HEK293T (cell line): ENCODE measurements around the gene PDZD8.

Source experiments
- CTCF ChIA-PET: fragments of 350-600 bp; formaldehyde crosslinking; extraction: SDS; loops from one replicate; lab custom pipeline; 2021; ENCODE audit warnings: antibody characterized with exemption, inconsistent platforms; lab: Yijun Ruan, JAX
- POLR2A ChIA-PET: fragments of 350-600 bp; formaldehyde crosslinking; extraction: SDS; loops from one replicate; lab custom pipeline; 2020; ENCODE audit warnings: antibody characterized with exemption, inconsistent platforms; lab: Yijun Ruan, JAX
- DNase-seq: peaks from one replicate; pipeline ENCODE4 v3.0.0; 2012; ENCODE audit warnings: mixed read lengths; ENCODE audit errors: extremely low spot score
- ARNT ChIP-seq: fragments of 450-650 bp; IDR thresholded peaks from 2 replicates; pipeline ENCODE4 v1.6.1; 2017; ENCODE audit warnings: mild to moderate bottlenecking
- BHLHE40 ChIP-seq: fragments of 450-650 bp; IDR thresholded peaks from 2 replicates; pipeline ENCODE4 v1.6.1; 2016; ENCODE audit warnings: mild to moderate bottlenecking, moderate library complexity, borderline replicate concordance
- CTBP1 ChIP-seq: fragments of 450-650 bp; IDR thresholded peaks from 2 replicates; pipeline ENCODE4 v1.6.1; 2016; ENCODE audit warnings: borderline replicate concordance
- ELF4 ChIP-seq: fragments of 450-650 bp; IDR thresholded peaks from 2 replicates; pipeline ENCODE4 v1.6.1; 2017; ENCODE audit warnings: antibody characterized with exemption
- FOXA1 ChIP-seq: fragments of 450-650 bp; IDR thresholded peaks from 2 replicates; pipeline ENCODE4 v1.6.1; 2016; ENCODE audit warnings: mild to moderate bottlenecking
- FOXK2 ChIP-seq: fragments of 450-650 bp; IDR thresholded peaks from 2 replicates; pipeline ENCODE4 v1.6.1; 2016; ENCODE audit warnings: mild to moderate bottlenecking
- FOXM1 ChIP-seq: fragments of 450-650 bp; IDR thresholded peaks from 2 replicates; pipeline ENCODE4 v1.6.1; 2017; ENCODE audit warnings: mild to moderate bottlenecking, borderline replicate concordance
- HDGF ChIP-seq: fragments of 450-650 bp; IDR thresholded peaks from 2 replicates; pipeline ENCODE4 v1.6.1; 2017; ENCODE audit warnings: antibody characterized with exemption, borderline replicate concordance
- L3MBTL2 ChIP-seq: fragments of 450-650 bp; conservative IDR thresholded peaks from 2 replicates; pipeline ENCODE4 v1.6.1; 2016; ENCODE audit warnings: mild to moderate bottlenecking
- LEF1 ChIP-seq: fragments of 450-650 bp; IDR thresholded peaks from 2 replicates; pipeline ENCODE4 v1.6.1; 2017; ENCODE audit warnings: mild to moderate bottlenecking, borderline replicate concordance
- NFRKB ChIP-seq: fragments of 450-650 bp; IDR thresholded peaks from 2 replicates; pipeline ENCODE4 v1.6.1; 2016; ENCODE audit warnings: mild to moderate bottlenecking, moderate library complexity
- SP1 ChIP-seq: fragments of 450-650 bp; IDR thresholded peaks from 2 replicates; pipeline ENCODE4 v1.6.1; 2017
- SUZ12 ChIP-seq: fragments of 450-650 bp; IDR thresholded peaks from 2 replicates; pipeline ENCODE4 v1.6.1; 2016; ENCODE audit warnings: mild to moderate bottlenecking
- TARDBP ChIP-seq: fragments of 450-650 bp; IDR thresholded peaks from 2 replicates; pipeline ENCODE4 v1.6.1; 2016
- ZNF384 ChIP-seq: fragments of 450-650 bp; IDR thresholded peaks from 2 replicates; pipeline ENCODE4 v1.6.1; 2016
- TF ChIP-seq, protein P1 (sequence below): fragments of 450-650 bp; IDR thresholded peaks from 2 replicates; pipeline ENCODE4 v1.6.1; 2016

The PDZD8 gene, protein sequence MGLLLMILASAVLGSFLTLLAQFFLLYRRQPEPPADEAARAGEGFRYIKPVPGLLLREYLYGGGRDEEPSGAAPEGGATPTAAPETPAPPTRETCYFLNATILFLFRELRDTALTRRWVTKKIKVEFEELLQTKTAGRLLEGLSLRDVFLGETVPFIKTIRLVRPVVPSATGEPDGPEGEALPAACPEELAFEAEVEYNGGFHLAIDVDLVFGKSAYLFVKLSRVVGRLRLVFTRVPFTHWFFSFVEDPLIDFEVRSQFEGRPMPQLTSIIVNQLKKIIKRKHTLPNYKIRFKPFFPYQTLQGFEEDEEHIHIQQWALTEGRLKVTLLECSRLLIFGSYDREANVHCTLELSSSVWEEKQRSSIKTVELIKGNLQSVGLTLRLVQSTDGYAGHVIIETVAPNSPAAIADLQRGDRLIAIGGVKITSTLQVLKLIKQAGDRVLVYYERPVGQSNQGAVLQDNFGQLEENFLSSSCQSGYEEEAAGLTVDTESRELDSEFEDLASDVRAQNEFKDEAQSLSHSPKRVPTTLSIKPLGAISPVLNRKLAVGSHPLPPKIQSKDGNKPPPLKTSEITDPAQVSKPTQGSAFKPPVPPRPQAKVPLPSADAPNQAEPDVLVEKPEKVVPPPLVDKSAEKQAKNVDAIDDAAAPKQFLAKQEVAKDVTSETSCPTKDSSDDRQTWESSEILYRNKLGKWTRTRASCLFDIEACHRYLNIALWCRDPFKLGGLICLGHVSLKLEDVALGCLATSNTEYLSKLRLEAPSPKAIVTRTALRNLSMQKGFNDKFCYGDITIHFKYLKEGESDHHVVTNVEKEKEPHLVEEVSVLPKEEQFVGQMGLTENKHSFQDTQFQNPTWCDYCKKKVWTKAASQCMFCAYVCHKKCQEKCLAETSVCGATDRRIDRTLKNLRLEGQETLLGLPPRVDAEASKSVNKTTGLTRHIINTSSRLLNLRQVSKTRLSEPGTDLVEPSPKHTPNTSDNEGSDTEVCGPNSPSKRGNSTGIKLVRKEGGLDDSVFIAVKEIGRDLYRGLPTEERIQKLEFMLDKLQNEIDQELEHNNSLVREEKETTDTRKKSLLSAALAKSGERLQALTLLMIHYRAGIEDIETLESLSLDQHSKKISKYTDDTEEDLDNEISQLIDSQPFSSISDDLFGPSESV

DNA sequence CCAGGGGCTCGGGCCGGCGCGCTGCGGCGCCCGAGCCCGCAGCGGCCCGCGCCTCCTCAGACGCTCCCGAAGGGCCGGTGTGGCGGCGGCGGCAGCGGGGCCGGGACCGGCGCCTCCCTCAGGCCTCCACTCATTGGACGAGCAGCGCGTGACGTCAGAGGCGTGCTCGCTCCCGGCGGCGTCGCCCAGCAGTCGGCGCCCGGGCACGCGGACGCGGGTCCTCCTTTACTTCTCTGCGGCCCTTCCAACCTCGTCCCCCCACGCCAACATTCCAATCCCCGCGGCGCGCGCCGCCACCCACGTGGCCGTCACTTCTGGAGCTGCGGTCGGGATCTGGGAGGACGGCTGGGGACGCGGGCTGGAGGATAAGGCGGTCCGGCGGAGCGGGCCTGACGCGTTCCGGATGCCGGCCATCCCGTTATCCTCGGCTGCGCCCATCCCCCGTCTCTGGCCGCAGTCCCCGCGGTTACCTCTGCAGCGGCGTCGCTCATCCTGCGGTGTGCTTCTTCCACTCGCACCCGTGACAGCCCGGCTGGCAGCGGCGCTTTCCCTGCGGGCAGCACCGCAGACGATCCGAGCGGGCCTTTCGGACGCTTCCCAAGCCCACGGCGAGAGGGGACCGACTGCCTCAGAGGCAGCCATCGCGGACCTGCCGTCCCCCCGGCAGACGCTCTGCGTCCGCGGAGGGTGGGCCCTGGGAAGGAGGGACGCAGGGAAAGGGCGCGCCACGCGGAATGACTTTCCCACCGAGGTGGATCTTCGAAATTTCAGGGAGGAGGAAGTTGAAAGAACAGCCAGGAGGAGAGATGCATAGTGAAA lies at the start of gene PDZD8:
TSS of gene PDZD8 (minus strand) at position 81 of the 819 bp plus-strand sequence. CDS start 213 bp downstream, outside the sequence.
- peak; percentile 95 for DNase-seq
- ChIA-PET CTCF (no interaction called here), POLR2A (no interaction called here)
- TF ChIP-seq TARDBP (peak; percentile 26; the same call in 1 of the 2 replicates), NFRKB (no peak), ZNF384 (no peak), ELF4 (no peak), L3MBTL2 (peak; percentile 92), ARNT (no peak)

DNA sequence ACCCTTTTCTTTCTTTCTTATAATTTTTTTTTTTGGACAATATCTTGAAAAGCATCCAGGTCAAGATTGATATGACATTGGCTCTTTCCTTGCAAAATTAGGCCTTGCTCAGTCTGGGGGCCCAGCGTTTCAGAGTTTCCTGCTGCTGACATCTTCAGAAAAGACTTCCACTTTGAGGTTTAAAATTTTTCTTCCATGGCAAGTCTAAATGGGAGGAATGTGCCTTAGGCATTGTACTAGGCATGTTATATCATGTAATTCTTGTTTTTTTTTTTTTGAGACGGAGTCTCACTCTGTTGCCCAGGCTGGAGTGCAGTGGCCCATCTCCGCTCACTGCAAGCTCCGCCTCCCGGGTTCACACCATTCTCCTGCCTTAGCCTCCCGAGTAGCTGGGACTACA lies 48.9 kb upstream of the PDZD8 start:
- POLR2A ChIA-PET: no interaction called here
- CTCF ChIA-PET: interaction anchor here (0.6 kb wide), 1 partner anchor 9 kb away, joined by 3 read pairs; no protein-coding TSS in a partner anchor
- TF ChIP-seq BHLHE40 (no peak), SUZ12 (no peak), SP1 (no peak), TARDBP (no peak), FOXM1 (no peak), FOXA1 (no peak), L3MBTL2 (no peak), ELF4 (no peak), CTBP1 (no peak), ZNF384 (no peak), NFRKB (no peak), LEF1 (no peak), ARNT (no peak), FOXK2 (no peak)
- TF ChIP-seq, protein P1, sequence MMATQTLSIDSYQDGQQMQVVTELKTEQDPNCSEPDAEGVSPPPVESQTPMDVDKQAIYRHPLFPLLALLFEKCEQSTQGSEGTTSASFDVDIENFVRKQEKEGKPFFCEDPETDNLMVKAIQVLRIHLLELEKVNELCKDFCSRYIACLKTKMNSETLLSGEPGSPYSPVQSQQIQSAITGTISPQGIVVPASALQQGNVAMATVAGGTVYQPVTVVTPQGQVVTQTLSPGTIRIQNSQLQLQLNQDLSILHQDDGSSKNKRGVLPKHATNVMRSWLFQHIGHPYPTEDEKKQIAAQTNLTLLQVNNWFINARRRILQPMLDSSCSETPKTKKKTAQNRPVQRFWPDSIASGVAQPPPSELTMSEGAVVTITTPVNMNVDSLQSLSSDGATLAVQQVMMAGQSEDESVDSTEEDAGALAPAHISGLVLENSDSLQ: no peak
- no peak for DNase-seq

DNA sequence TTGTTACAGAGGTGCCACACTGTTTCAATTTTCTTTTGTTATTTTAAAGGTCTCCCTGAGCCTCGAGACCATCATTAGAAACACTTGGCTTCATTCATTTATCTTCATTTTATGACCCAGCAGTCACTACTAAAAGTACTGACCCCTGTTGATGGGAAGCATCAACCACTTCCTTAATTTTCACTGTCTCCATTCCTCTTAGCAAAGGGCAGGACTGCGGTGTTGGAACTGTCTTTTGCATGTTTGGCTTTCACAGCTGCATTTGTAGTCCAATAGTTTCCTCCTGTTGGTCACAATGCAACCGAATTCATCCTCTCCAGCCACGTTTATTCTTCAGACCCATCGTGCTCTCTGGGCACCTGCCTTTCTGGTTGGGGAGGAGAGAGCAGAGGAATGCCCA lies 46.7 kb upstream of the PDZD8 start:
- ChIA-PET CTCF (no interaction called here), POLR2A (no interaction called here)
- DNase-seq: no peak
- TF ChIP-seq ELF4: no peak
- TF ChIP-seq HDGF: no peak
- TF ChIP-seq SUZ12: no peak
- no peak for TF ChIP-seq FOXK2
- no peak for TF ChIP-seq TARDBP
- TF ChIP-seq LEF1: no peak
- no peak for TF ChIP-seq ZNF384
- TF ChIP-seq SP1: no peak
- no peak for TF ChIP-seq FOXM1
- TF ChIP-seq BHLHE40: no peak
- no peak for TF ChIP-seq NFRKB
- TF ChIP-seq, protein P1: no peak
- no peak for TF ChIP-seq ARNT
- no peak for TF ChIP-seq L3MBTL2
- TF ChIP-seq CTBP1: no peak
- no peak for TF ChIP-seq FOXA1

DNA sequence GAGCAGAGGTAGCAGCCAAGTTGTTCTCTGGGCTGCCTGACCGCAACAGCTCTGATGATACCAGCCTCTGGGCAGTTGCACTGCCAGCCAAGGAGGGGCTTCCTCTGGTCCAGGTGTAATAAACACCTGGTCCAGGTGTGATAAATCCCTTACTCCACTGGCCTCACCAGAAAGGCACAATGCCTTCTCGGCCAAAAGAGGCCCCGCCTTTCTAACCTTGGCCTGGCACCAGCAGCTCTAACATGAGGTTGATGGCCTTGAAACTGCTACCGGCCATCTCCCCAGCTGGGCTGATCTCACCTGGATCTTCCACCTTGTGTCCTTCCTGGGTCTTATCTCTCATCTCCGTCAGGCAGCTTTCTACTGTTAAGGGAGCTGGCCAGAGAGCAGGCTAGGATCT lies 45.5 kb upstream of the PDZD8 start:
- DNase-seq: no peak
- TF ChIP-seq ARNT (no peak), ZNF384 (no peak), HDGF (no peak), BHLHE40 (no peak), L3MBTL2 (no peak), CTBP1 (no peak), NFRKB (no peak), FOXA1 (no peak), TARDBP (no peak), FOXK2 (no peak), ELF4 (no peak), SUZ12 (no peak), LEF1 (no peak), FOXM1 (no peak), SP1 (no peak)
- TF ChIP-seq, protein P1: no peak
- POLR2A ChIA-PET: no interaction called here
- CTCF ChIA-PET: no interaction called here
